H1 (cell line): ENCODE data around the gene ALPG. TPM values are rescaled to one million over a fixed set of nuclear protein-coding genes. Genes with fewer than 3 reads are reported as not detected.

ENCODE experiments used
- TCF12 ChIP-seq: IDR thresholded peaks from 2 replicates; pipeline ENCODE4 v1.6.1; 2011; ENCODE audit warnings: low read depth, mild to moderate bottlenecking, low read length
- polyA plus RNA-seq, 7 experiments: library from polyadenylated mRNA; depleted of rRNA in 3 of 7; stranded (reverse) in 5 of 7; unstranded in 2 of 7; fragments of >200 nt in 5 of 7; fragments of 200-250 nt in 2 of 7; gene quantifications; 1 replicate in 5 of 7; 2 replicates in 1 of 7; 4 replicates in 1 of 7; pipeline versions ENCODE4 v1.2.1 to v1.2.3, GENCODE V29; 2011 to 2013; ENCODE audit warnings: missing spikeins in 2 of 7, mixed read lengths in 2 of 7
- total RNA-seq: library from RNA; stranded (reverse); fragmentation: NEBNext Ultra II Directional; extraction: Animal tissue kit (Norgen Biotek cat#: 25700); gene quantifications from 2 replicates; pipeline ENCODE4 v1.2.1, GENCODE V29; 2021

Gene ALPG
- total and polyA plus RNA-seq, 2 of the 8 experiments (the other 6 are each of a cell fraction or from before 2014, with no cell fraction given): 0.56 to 2.1 TPM

- no peak for TF ChIP-seq TCF12
These were observed 38.9 kb upstream of the ALPG start (continued) for GRCh38 chr2:232367591-232368233.
